ENCODE results near the gene ARHGAP23.

- no peak for TF ChIP-seq REST (IDR thresholded peaks at IDR 0.05; ENCODE audit: low read depth, low read length)
- no peak for TF ChIP-seq HDGF (IDR thresholded peaks at IDR 0.05)
- no peak for TF ChIP-seq CTCF (IDR thresholded peaks at IDR 0.05 in 2 of 3, conservative IDR thresholded peaks at IDR 0.05 in 1 of 3; ENCODE audit: control insufficient read depth in 2 of 3, extremely low read depth in 1 of 3, insufficient read depth in 1 of 3, low read depth in 3 of 3, low read length in 3 of 3)
- TF ChIP-seq USF2 (IDR thresholded peaks at IDR 0.05; ENCODE audit: borderline replicate concordance, low read depth, low read length): no peak
- TF ChIP-seq ZNF592 (IDR thresholded peaks at IDR 0.05): no peak
- no peak for TF ChIP-seq FOXM1 (IDR thresholded peaks at IDR 0.05; ENCODE audit: low read depth, low read length)
- TF ChIP-seq YY1 (IDR thresholded peaks at IDR 0.05; ENCODE audit: low read depth, low read length): no peak
- TF ChIP-seq NFYB (IDR thresholded peaks at IDR 0.05; ENCODE audit: insufficient read depth, low read depth, low read length): no peak
- no peak for TF ChIP-seq SUZ12 (IDR thresholded peaks at IDR 0.05; ENCODE audit: unreplicated experiment)
- TF ChIP-seq RBBP5 (conservative IDR thresholded peaks at IDR 0.05): no peak
- no peak for TF ChIP-seq EP300 (IDR thresholded peaks at IDR 0.05; ENCODE audit: borderline replicate concordance in 1 of 2, control insufficient read depth in 1 of 2, low read depth in 2 of 2, low read length in 2 of 2)
- no peak for TF ChIP-seq MYC (IDR thresholded peaks at IDR 0.05; ENCODE audit: insufficient read depth, insufficient read length, insufficient replicate concordance, low read length, severe bottlenecking)
- TF ChIP-seq ZNF207 (IDR thresholded peaks at IDR 0.05; ENCODE audit: borderline replicate concordance): no peak
These were observed 18.1 kb upstream of the ARHGAP23 start for GRCh38 chr17:38410201-38410600.
